Left ventricle myocardium inferior (tissue), 1 donor: ENCODE data around the gene FOSB. TPM values are rescaled to one million over a fixed set of nuclear protein-coding genes. Genes with fewer than 3 reads are reported as not detected.
"Not testable (repeated sequence)": the region's sequence is repeated elsewhere in the genome, so short reads cannot be mapped to it uniquely, and the experiment has no call there.

ENCODE experiments used
- DNase-seq: peaks from one replicate; pipeline ENCODE4 v3.0.0-alpha.2; 2020
- H3K27ac ChIP-seq: fragments of 200-600 bp; replicated peaks from 2 replicates; pipeline ENCODE4 v1.8.0; 2021
- H3K27me3 ChIP-seq: fragments of 200-600 bp; 2 replicates; pipeline ENCODE4 v1.8.0; 2021; ENCODE audit warnings: low read depth
- H3K36me3 ChIP-seq: fragments of 200-600 bp; 2 replicates; pipeline ENCODE4 v1.8.0; 2021
- H3K4me1 ChIP-seq: fragments of 200-600 bp; 2 replicates; pipeline ENCODE4 v1.8.0; 2021
- H3K4me3 ChIP-seq: fragments of 200-600 bp; 2 replicates; pipeline ENCODE4 v1.8.0; 2021; ENCODE audit warnings: mild to moderate bottlenecking, moderate library complexity
- H3K9me3 ChIP-seq: fragments of 200-600 bp; replicated peaks from 2 replicates; pipeline ENCODE4 v1.8.0; 2021
- intact Hi-C: fragments of 100-400 bp; cut with micrococcal nuclease; formaldehyde crosslinking; loops from one replicate; pipeline ENCODE4 v1.11.0; 2022
- total RNA-seq: library from RNA; stranded (reverse); fragmentation: NEBNext Ultra II Directional; extraction: Animal tissue kit (Norgen Biotek cat#: 25700); gene quantifications from one replicate; pipeline ENCODE4 v1.2.1, GENCODE V29; 2021
- TF ChIP-seq, protein P1 (sequence below): fragments of 200-600 bp; IDR thresholded peaks from 2 replicates; pipeline ENCODE4 v1.8.0; 2021; ENCODE audit warnings: antibody characterized with exemption, mild to moderate bottlenecking, borderline replicate concordance
- donor health status: DM: no; HTN: yes; CAD: no; lungs with severe emphysema.

FOSB gene
- total RNA-seq, 1 donor from 2014 or later: 0.33 TPM

- H3K27ac ChIP-seq: peak overlapping the region; percentile 85
- TF ChIP-seq, protein P1, sequence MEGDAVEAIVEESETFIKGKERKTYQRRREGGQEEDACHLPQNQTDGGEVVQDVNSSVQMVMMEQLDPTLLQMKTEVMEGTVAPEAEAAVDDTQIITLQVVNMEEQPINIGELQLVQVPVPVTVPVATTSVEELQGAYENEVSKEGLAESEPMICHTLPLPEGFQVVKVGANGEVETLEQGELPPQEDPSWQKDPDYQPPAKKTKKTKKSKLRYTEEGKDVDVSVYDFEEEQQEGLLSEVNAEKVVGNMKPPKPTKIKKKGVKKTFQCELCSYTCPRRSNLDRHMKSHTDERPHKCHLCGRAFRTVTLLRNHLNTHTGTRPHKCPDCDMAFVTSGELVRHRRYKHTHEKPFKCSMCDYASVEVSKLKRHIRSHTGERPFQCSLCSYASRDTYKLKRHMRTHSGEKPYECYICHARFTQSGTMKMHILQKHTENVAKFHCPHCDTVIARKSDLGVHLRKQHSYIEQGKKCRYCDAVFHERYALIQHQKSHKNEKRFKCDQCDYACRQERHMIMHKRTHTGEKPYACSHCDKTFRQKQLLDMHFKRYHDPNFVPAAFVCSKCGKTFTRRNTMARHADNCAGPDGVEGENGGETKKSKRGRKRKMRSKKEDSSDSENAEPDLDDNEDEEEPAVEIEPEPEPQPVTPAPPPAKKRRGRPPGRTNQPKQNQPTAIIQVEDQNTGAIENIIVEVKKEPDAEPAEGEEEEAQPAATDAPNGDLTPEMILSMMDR: peak; percentile 57
- H3K9me3 ChIP-seq: no peaks in the 10 kb centered on the region
- intact Hi-C loops: no loop called here
- peak overlapping the region; percentile 67 for H3K4me3 ChIP-seq
- H3K36me3 ChIP-seq: no peaks in the 10 kb centered on the region
- H3K27me3 ChIP-seq: no peaks in the 10 kb centered on the region
- H3K4me1 ChIP-seq: peaks cover 46% of the 10 kb centered on the region
- peak; percentile 70 for DNase-seq
Observed at GRCh38 chr19:45428384-45429231, 39.2 kb upstream of the FOSB start.

GRCh38 chr19:45429896-45430295, 37.9 kb upstream of the FOSB start:
- Histone ChIP-seq H3K27ac (peak overlapping the region; percentile 85), H3K4me1 (peaks cover 34% of the 10 kb centered on the region)
- H3K27me3 ChIP-seq, DNase-seq, H3K36me3 ChIP-seq, intact Hi-C loops, H3K4me3 ChIP-seq, H3K9me3 ChIP-seq: not testable (repeated sequence)

- H3K9me3 ChIP-seq, intact Hi-C loops, DNase-seq, H3K27me3 ChIP-seq, H3K4me3 ChIP-seq, H3K36me3 ChIP-seq, H3K27ac ChIP-seq: not testable (repeated sequence)
- peaks cover 26% of the 10 kb centered on the region for H3K4me1 ChIP-seq
Observed at GRCh38 chr19:45431008-45431407, 36.8 kb upstream of the FOSB start.

DNA sequence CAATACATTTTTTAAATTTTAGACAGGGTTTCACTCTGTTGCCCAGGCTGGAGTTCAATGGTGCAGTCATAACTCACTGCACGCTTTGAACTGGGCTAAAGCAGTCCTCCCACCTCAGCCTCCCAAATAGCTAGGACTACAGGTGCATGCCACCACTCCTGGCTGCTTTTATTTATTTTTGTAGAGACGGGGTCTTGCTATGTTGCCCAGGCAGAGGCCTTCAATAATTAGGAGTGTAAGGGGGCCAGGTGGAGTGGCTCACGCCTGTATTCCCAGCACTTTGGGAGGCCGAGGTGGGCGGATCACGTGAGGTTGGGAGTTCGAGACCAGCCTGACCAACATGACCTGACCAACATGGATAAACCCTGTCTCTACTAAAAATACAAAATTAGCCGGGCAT, 35.3 kb upstream of the FOSB start:
- H3K4me3 ChIP-seq, H3K9me3 ChIP-seq, H3K36me3 ChIP-seq, DNase-seq, H3K27me3 ChIP-seq, H3K27ac ChIP-seq, intact Hi-C loops: not testable (repeated sequence)
- peaks cover 22% of the 10 kb centered on the region for H3K4me1 ChIP-seq

DNA sequence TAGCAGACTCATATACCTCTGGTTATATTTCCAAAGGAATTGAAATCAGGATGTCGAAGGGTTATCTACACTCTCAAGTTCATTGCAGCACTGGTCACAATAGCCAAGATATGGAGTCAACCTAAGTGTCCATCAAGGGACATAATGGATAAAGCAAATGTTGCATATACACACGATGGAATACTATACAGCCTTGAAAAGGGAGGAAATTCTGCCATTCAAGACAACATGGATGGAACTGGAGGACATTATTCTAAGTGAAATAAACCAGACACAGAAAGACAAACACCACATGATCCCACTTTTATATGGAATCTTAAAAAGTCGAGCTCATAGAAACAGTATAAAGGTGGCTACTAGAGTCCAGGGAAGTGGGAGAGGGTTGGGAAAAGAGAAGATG, 30.5 kb upstream of the FOSB start:
- Histone ChIP-seq H3K9me3 (no peaks in the 10 kb centered on the region), H3K4me3 (no peak overlapping the region), H3K4me1 (peaks cover 21% of the 10 kb centered on the region), H3K27ac (no peak overlapping the region), H3K27me3 (no peaks in the 10 kb centered on the region), H3K36me3 (no peaks in the 10 kb centered on the region)
- intact Hi-C loops: no loop called here
- no peak for DNase-seq
- TF ChIP-seq, protein P1: no peak

DNA sequence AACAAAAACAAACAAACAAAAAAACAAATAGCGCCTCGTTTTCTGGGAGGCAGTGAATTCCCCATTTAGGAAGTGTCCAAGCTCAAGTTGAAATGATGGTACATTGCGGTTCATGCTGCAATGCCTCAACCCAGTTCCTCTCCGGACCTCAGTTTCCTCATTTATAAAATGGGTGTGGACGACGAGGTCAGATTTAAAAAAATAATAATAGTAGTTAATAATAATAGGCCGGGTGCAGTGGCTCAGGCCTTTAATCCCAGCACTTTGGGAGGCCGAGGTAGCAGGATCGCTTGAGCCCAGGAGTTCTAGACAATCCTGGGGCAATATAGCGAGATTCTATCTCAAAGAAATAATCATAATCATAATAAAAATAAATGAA, 28.6 kb upstream of the FOSB start:
- H3K27me3 ChIP-seq: no peaks in the 10 kb centered on the region
- no peaks in the 10 kb centered on the region for H3K9me3 ChIP-seq
- intact Hi-C loops: loop anchor here (1.0 kb wide), 1 partner anchor 39 kb away; no protein-coding TSS in a partner anchor
- no peak for DNase-seq
- peak overlapping the region; percentile 98 for H3K27ac ChIP-seq
- peak overlapping the region; percentile 82 for H3K4me3 ChIP-seq
- peaks cover 35% of the 10 kb centered on the region for H3K4me1 ChIP-seq
- TF ChIP-seq, protein P1: no peak
- no peaks in the 10 kb centered on the region for H3K36me3 ChIP-seq

DNA sequence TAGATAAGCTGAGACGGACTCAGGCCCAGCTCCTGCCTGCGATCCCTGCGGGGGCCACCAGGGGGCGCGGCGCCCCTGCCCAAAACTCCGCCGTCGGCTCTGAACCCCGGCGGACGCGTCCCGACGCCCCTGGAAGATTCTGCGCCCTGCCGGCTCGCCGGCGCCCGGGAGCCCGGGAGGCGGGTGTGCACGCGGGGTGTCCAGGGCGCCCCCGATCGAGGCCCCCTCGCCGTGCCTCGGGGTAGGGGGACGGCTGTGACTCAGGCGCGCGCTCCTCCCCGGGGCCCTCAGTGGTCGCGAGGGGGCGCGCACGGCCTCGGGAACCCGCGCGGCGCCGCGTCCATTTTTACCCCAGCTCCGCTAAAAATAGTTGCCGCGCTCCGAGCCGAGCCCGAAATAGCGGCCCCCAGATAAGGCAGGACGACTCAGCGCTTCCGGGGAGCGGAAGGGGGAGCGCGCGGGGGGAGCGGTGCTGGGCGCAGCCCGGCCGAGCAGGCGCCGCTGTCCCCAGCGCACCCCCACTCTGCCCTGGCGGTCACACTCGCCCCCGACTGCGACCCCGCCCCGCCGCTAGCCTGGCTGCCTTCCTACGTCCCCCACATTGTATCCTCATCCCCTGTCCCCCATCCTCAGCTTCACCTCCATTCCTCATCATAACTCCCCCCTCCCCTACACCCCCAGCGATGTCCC, 28.1 kb upstream of the FOSB start:
- H3K27me3 ChIP-seq: no peaks in the 10 kb centered on the region
- H3K9me3 ChIP-seq: no peaks in the 10 kb centered on the region
- H3K36me3 ChIP-seq: no peaks in the 10 kb centered on the region
- intact Hi-C loops: loop anchor here (1.0 kb wide), 1 partner anchor 39 kb away; no protein-coding TSS in a partner anchor
- peaks cover 40% of the 10 kb centered on the region for H3K4me1 ChIP-seq
- H3K4me3 ChIP-seq: peak overlapping the region; percentile 82
- peak; percentile 90 for DNase-seq
- peak overlapping the region; percentile 98 for H3K27ac ChIP-seq
- TF ChIP-seq, protein P1: peak; percentile 100
